ENCODE data around the gene KIZ.

KIZ gene

GRCh38 chr20:21258411-21258810, 132.5 kb downstream of the KIZ start:
- DNase-seq (ENCODE audit: low read depth in 2 of 3, low spot score in 1 of 3) = no peak

GRCh38 chr20:21259346-21259745, 133.5 kb downstream of the KIZ start:
- DNase-seq (ENCODE audit: low read depth in 2 of 3, low spot score in 1 of 3) = no peak

- no peak for DNase-seq (ENCODE audit: low read depth in 2 of 3, low spot score in 1 of 3)
Measured at GRCh38 chr20:21262812-21263211, 136.9 kb downstream of the KIZ start.

GRCh38 chr20:21265261-21266190, 139.6 kb downstream of the KIZ start:
- no peak for DNase-seq (ENCODE audit: low read depth in 2 of 3, low spot score in 1 of 3)

- no peak for DNase-seq (ENCODE audit: low read depth in 2 of 3, low spot score in 1 of 3)
Measured at GRCh38 chr20:21266191-21266536, 140.3 kb downstream of the KIZ start.

GRCh38 chr20:21269772-21270171, 143.9 kb downstream of the KIZ start:
- DNase-seq (ENCODE audit: low read depth in 2 of 3, low spot score in 1 of 3) = no peak

GRCh38 chr20:21270806-21271205, 144.9 kb downstream of the KIZ start:
- DNase-seq (ENCODE audit: low read depth in 2 of 3, low spot score in 1 of 3) = no peak

GRCh38 chr20:21272279-21272678, 146.4 kb downstream of the KIZ start:
- DNase-seq (ENCODE audit: low read depth in 2 of 3, low spot score in 1 of 3) = no peak

- no peak for DNase-seq (ENCODE audit: low read depth in 2 of 3, low spot score in 1 of 3)
Measured at GRCh38 chr20:21272679-21273078, 146.8 kb downstream of the KIZ start.

- DNase-seq (ENCODE audit: low read depth in 2 of 3, low spot score in 1 of 3) = no peak
Measured at GRCh38 chr20:21273755-21274386, 148.0 kb downstream of the KIZ start.

- no peak for DNase-seq (ENCODE audit: low read depth in 2 of 3, low spot score in 1 of 3)
Measured at GRCh38 chr20:21278829-21279228, 152.9 kb downstream of the KIZ start.

- DNase-seq (ENCODE audit: low read depth in 2 of 3, low spot score in 1 of 3) = no peak
Measured at GRCh38 chr20:21279706-21280521, 154.0 kb downstream of the KIZ start.

- DNase-seq (ENCODE audit: low read depth in 2 of 3, low spot score in 1 of 3) = no peak
Measured at GRCh38 chr20:21280522-21281016, 154.7 kb downstream of the KIZ start.

GRCh38 chr20:21286775-21287174, 160.9 kb downstream of the KIZ start:
- no peak for DNase-seq (ENCODE audit: low read depth in 2 of 3, low spot score in 1 of 3)

GRCh38 chr20:21288587-21289370, 162.9 kb downstream of the KIZ start:
- no peak for DNase-seq (ENCODE audit: low read depth in 2 of 3, low spot score in 1 of 3)

GRCh38 chr20:21289651-21290050, 163.8 kb downstream of the KIZ start:
- DNase-seq (ENCODE audit: low read depth in 2 of 3, low spot score in 1 of 3) = no peak

GRCh38 chr20:21291026-21291425, 165.1 kb downstream of the KIZ start:
- DNase-seq (ENCODE audit: low read depth in 2 of 3, low spot score in 1 of 3) = no peak

GRCh38 chr20:21294755-21295154, 168.9 kb downstream of the KIZ start:
- DNase-seq (ENCODE audit: low read depth in 2 of 3, low spot score in 1 of 3) = no peak

Data from stimulated activated CD4-positive, alpha-beta T cell treated with anti-CD3 and anti-CD28 coated beads, Interleukin-12 subunit alpha, Interleukin-12 subunit beta, amount 100 ng/mL, for 48 hours (primary cell).